GM12892 (cell line): Measurements from ENCODE around the gene HAGHL.
"Not testable (repeated sequence)": the region's sequence is repeated elsewhere in the genome, so short reads cannot be mapped to it uniquely, and the experiment has no call there.

ENCODE experiments used
- DNase-seq: peaks from one replicate; pipeline ENCODE4 v3.0.0; 2011; ENCODE audit not compliant: insufficient read length
- FAIRE-seq: peaks from 2 replicates; lab custom pipeline; 2011; peaks lifted over from hg19 to GRCh38; lab: Jason Lieb, UNC
- POLR2A ChIP-seq: IDR thresholded peaks from 2 replicates; pipeline ENCODE4 v1.6.1; 2011; ENCODE audit warnings: low read depth, low read length, control low read depth
- POLR2AphosphoS5 ChIP-seq: IDR thresholded peaks from 2 replicates; pipeline ENCODE4 v1.6.1; 2011; ENCODE audit warnings: low read depth, low read length, control low read depth
- TAF1 ChIP-seq: IDR thresholded peaks from 2 replicates; pipeline ENCODE4 v1.6.1; 2011; ENCODE audit warnings: low read depth, mild to moderate bottlenecking, control low read depth, low read length, borderline replicate concordance

The HAGHL gene

DNA sequence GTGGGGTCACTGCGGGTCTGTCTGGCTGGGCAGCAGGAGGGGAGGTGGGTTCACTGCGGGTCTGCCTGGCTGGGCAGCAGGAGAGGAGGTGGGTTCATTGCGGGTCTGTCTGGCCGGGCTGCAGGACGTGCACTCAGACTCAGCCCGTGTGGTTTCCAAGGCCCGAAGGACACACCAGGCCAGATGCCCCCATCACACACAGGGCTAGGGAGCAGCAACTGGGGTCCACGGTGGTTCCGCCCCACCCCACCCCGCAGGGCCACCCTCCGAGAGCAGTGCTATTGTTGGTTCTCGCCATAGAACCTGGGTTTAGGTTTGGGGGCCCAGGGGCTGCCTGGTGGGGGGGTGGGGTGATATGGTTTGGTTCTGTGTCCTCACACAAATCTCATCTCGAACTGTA is 19.7 kb downstream of the HAGHL start:
- FAIRE-seq (no peak), DNase-seq (no peak)
- no peak for TF ChIP-seq TAF1
- no peak for TF ChIP-seq POLR2A
- TF ChIP-seq POLR2AphosphoS5 = no peak

DNA sequence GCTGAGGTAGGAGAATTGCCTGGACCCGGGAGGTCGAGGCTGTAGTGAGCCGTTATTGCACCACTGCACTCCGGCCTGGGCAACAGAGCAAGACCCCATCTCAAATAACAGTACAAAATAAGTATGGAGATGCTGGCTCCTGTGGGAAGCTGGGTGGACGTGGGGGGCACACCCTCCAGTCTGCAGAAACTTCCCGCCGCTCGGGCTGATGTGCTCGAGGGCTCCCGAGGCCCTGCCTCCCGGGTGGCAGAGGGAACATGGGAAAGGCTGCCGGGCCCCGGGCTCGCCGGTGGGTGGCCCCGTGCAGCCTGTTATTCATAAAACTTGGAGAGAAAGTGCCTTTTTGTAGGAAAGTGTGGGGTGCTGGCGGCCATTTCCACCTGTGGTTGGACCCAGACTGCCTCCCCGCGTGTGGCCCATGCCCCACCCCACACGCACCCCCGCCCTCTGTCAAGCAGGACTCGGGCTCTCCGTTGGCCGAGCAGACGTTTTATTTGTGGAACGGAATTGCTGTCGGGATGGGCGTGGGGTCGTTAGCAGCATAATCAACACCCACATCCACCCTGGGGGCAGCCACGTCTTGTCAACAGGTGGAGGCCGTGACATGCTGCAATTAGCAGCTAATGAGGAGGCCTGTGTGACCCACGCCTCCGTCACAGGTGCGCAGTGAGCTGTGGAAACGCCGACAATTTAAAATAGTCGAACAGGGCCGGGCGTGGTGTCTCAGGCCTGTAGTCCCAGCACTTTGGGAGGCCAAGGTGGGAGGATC is 21.3 kb downstream of the HAGHL start:
- FAIRE-seq = no peak
- no peak for TF ChIP-seq POLR2A
- no peak for TF ChIP-seq TAF1
- TF ChIP-seq POLR2AphosphoS5 = no peak

DNA sequence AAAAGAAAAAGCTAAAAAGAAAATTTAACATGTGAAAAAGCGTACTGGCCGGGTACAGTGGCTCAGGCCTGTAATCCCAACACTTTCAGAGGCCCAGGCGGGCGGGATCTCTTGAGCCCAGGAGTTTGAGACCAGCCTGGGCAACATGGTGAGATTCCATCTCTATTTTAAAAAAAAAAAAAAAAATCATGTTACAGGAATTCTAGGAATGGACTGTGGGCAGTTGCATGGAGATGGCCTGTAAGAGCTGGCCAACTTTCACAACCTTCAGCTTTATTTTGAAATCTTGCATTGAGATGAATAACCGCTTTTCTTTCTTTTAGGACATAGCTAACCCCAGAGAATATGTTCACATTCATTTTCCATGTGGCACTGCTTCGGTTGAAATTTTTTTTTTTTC is 22.1 kb downstream of the HAGHL start:
- DNase-seq (no peak), FAIRE-seq (no peak)
- TF ChIP-seq TAF1 (no peak), POLR2AphosphoS5 (no peak), POLR2A (no peak)

More for the DNA sequence above, 21.3 kb downstream of the HAGHL start:
- no peak for DNase-seq

DNA sequence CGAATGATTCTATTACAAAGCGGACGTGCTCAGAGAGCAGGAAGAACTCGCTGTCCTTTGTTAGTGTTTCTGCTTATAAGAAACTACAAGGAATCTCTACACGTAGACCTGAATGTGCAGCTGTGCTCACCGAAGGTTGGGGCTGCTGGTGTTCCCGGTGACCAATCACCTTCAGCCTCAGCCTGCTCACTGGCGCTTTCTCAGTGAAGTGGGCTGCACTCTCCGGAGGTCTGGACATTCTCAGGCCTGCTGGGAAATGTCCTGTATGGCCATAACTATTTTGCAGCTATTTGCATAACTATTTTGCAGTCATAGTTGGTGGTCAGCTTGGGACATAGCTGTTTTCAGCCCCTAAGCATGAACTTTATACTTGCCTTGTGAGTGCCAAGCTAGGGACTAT is 23.6 kb downstream of the HAGHL start:
- no peak for DNase-seq
- TF ChIP-seq TAF1 (no peak), POLR2AphosphoS5 (no peak), POLR2A (no peak)
- no peak for FAIRE-seq

DNA sequence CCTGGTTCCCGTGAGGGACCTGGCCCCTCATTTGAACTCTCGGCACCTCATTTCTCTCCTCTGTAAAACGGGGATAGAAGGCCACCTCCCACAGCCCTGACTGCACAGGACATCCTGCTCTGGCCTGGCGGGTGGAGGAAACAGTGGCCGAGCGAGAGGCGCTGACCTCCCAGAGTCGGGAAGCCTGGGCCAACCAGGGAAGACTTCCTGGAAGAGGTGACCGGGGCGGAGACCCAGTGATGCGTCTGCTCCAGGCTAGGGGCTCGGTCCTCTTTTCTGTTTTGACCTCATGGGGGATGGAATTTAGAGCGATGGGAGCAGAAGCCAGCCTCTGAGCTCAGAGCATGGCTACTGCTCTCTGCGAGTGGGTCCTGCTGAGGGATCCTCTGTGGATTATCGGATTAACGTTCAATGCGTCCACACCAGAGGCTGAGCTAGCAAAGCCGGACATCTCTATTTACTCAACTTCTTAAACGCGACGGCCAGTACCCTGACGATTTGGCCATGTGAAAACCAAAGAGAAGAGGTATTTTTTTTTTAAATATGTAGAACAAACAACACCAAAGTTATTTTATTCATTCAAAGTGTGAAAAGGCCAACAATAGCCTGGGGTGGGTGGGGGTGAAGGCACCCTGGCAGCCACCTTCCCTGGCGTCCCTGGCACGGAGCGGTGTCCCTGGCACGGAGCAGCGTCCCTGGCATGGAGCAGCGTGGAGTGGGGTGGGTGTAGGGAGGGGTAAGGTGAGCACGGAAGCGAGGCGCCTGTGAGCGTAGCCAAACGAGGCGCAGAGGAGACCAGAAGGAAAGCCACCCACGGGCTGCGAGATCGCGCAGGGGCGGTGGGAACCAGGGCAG is 24.5 kb downstream of the HAGHL start:
- FAIRE-seq = no peak
- no peak for TF ChIP-seq POLR2A
- no peak for TF ChIP-seq TAF1
- no peak for TF ChIP-seq POLR2AphosphoS5

DNA sequence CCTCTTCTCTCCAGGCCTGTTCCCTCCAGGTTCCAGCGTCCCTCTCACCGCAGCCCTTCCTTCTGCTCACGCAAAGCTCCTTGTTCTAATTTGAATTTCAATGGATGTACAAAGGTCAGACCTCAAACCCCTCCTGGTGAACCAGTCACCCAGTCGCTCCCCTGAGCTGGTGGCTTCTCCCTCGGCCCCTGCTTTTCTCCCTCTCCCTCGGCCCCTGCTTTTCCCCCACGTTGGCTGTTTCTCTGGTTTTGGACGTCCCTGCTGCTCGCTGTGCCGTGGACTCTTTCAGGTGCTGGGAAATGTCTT is 25.1 kb downstream of the HAGHL start:
- no peak for FAIRE-seq
- no peak for DNase-seq
- TF ChIP-seq TAF1 (no peak), POLR2A (no peak)

More for the DNA sequence above, 24.5 kb downstream of the HAGHL start:
- no peak for DNase-seq

DNA sequence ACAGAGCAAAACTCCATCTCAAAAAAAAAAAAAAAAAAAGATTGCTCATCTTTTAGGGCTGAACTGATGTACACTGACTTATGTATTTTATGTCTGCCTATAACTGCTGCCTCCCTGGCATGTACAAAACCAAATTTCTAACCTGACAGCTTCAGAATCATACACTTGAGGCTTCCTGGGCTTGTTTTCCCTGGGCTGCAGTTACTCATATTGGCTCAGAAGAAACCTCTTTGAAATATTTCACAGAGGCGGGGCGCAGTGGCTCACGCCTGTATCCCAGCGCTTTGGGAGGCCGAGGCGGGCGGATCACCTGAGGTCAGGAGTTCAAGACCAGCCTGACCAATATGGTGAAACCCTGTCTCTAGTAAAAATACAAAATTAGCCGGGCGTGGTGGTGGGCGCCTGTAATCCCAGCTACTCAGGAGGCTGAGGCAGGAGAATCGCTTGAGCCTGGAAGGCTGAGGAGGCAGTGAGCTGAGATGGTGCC is 27.3 kb downstream of the HAGHL start:
- DNase-seq, FAIRE-seq: not testable (repeated sequence)

DNA sequence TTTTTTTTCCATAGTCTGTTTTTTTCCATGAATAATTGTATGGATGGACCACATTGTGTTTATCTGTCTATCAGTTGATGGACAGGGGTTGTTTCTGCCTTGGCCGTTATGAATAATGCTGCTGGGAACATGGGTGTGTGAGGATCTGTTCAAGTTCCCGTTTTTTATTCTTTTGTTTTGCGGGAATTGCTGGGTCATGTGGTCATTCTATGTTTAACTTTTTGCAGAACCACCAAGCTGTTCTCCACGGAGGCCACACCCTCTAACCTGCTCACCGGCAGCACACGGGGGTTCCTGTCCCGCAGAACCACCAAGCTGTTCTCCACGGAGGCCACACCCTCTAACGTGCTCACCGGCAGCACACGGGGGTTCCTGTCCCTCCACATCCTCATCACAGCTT is 27.8 kb downstream of the HAGHL start:
- DNase-seq (no peak), FAIRE-seq (no peak)

DNA sequence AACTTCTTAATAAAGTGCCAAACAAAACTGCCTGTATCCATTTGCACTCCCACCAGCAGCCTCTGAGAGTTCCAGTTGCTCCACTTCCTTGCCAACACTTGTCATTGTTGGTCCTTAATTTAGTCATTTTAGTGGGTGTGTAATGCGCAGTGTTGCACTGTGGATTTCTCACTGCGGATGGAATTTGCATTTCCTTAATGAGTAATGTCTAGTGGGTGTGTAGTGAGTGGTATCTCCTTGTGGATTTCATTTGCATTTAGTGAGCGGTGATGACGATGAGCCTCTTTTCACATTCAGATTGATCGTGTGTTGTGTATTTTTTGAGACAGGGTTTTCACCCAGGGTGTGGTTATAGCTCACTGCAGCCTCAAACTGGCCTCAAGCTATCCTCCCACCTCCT is 29.5 kb downstream of the HAGHL start:
- no peak for DNase-seq
- FAIRE-seq = no peak
- TF ChIP-seq POLR2A = no peak
- no peak for TF ChIP-seq POLR2AphosphoS5
- TF ChIP-seq TAF1 = no peak

More for the DNA sequence above, 27.8 kb downstream of the HAGHL start:
- TF ChIP-seq POLR2AphosphoS5 (no peak), TAF1 (no peak)

DNA sequence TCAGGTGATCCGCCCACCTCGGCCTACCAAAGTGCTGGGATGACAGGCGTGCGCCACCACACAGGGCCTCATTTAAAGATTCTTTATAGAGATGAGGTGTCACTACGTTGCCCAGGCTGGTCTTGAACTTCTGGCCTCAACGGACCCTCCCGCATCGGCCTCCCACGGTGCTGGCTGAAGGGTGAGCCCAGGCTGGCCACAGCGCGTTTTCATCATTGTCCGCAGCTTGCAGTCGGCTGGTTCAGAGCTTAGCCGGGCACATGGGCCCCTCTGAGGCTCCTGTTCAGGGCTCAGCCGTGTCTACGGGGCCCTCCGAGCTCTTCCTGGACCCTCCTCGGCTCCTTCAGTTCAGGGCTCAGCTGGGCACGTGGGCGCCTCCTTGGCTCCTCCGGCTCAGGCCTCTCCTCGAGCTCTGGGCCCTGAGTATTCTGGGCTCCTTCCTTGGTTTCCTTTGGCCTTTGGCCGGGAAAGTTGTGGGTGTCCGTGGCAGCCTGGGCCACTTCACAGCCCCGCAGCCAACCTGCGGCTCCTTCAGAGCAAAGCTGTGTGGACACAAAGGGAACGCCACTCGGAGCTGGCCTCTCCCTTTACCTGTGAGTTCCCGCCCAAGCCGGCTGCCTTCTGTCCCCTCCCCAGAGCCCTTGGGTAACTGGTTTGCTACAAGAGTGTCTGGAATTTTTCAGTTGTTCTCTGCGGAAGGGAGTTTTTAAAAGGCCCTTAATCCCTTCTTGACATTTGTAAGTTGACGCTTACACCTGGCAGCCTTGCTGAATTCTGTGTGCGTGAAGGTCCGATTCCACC is 32.4 kb downstream of the HAGHL start:
- no peak for TF ChIP-seq POLR2A
- no peak for TF ChIP-seq TAF1
- TF ChIP-seq POLR2AphosphoS5 = no peak
- no peak for FAIRE-seq
- no peak for DNase-seq

DNA sequence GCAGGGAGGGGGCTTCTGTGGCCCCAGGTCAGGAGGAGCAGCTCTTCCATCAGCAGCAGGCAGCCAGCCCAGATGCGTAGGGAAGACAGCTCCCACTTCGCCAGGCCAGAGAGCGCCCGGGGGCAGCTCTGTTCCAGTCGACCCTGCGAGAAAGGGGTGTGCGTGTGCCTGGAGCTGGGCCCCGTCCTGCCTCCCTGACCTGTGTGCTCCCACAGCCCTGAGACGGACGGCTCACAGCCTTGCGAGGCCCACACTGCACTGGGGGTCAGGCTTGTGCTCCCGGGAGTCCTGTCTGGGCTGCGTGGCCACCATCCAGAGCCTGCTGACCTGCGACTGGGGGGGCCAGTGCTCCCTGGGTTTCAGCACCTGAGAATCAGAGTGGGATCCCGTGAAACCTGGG is 33.2 kb downstream of the HAGHL start:
- no peak for DNase-seq
- no peak for TF ChIP-seq TAF1
- no peak for TF ChIP-seq POLR2AphosphoS5
- TF ChIP-seq POLR2A = no peak
- no peak for FAIRE-seq
